Adrenal gland (tissue), 12 donors: ENCODE measurements around the gene S100A9. TPM values are rescaled to one million over a fixed set of nuclear protein-coding genes. Genes with fewer than 3 reads are reported as not detected.

Experiments used
- DNase-seq, 7 donors: peaks; one replicate each; pipeline ENCODE4 v3.0.0-alpha.2; 2019 to 2020
- H3K27ac ChIP-seq, 5 donors: fragments of 200-600 bp; sonication (generic) in 4 of 5; 1 replicate in 3 of 5; 2 replicates in 2 of 5; pipeline versions ENCODE4 v1.5.1 to v1.8.0; 2016 to 2020; ENCODE audit warnings: mild to moderate bottlenecking in 1 of 5
- H3K27me3 ChIP-seq: fragments of 200-600 bp; 2 replicates; pipeline ENCODE4 v1.8.0; 2021
- H3K36me3 ChIP-seq, 2 donors: fragments of 200-600 bp; replicated peaks in 1 of 2; 1 replicate in 1 of 2; 2 replicates in 1 of 2; pipeline versions ENCODE4 v1.5.1 to v1.8.0; 2018 to 2022
- H3K4me1 ChIP-seq, 2 donors: fragments of 200-600 bp; replicated peaks in 1 of 2; 1 replicate in 1 of 2; 2 replicates in 1 of 2; pipeline versions ENCODE4 v1.5.1 to v1.8.0; 2018 to 2021
- H3K4me3 ChIP-seq, 4 donors: fragments of 200-600 bp; sonication (generic) in 3 of 4; one replicate each; pipeline ENCODE4 v1.5.1; 2016 to 2018
- H3K9me3 ChIP-seq, 3 donors: fragments of 200-600 bp; sonication (generic) in 1 of 3; replicated peaks in 1 of 3; 1 replicate in 2 of 3; 2 replicates in 1 of 3; pipeline versions ENCODE4 v1.5.1 to v1.8.0; 2016 to 2021
- POLR2A ChIP-seq, 2 donors: fragments of 450-650 bp; IDR thresholded peaks; one replicate each; pipeline ENCODE4 v1.6.1; 2017; ENCODE audit warnings: antibody characterized with exemption in 2 of 2, mild to moderate bottlenecking in 2 of 2, moderate library complexity in 1 of 2
- WGBS, 4 donors: extraction: QIAGEN DNeasy Blood & Tissue Kit in 2 of 4; methylation state at CpG; one replicate each; pipeline versions ENCODE4 v1.1.5 to v1.1.7; 2013 to 2017; 5-methylcytosine and 5-hydroxymethylcytosine counted together
- intact Hi-C, 2 donors: fragments of 100-400 bp; cut with DNase I; formaldehyde crosslinking; loops; one replicate each; pipeline versions ENCODE4 v1.14.1 to v1.15.0; 2022 to 2023
- polyA plus RNA-seq, 3 donors: library from polyadenylated mRNA; stranded (reverse); fragments of 200-250 nt in 2 of 3; fragments of 350-450 nt in 1 of 3; fragmentation: Illumina TruSeq in 1 of 3; extraction: RNeasy Lipid Tissue Mini Kit (QIAGEN cat#74804) in 1 of 3; gene quantifications; one replicate each; pipeline ENCODE4 v1.2.3, GENCODE V29; 2013 to 2014
- total RNA-seq, 9 donors: library from RNA; depleted of rRNA in 4 of 9; stranded (reverse); fragments of >200 nt in 4 of 9; fragments of 120-200 nt in 1 of 9; fragmentation: NEBNext Ultra II Directional in 1 of 9; extraction: Animal tissue kit (Norgen Biotek cat#: 25700) in 1 of 9; gene quantifications; one replicate each; pipeline versions ENCODE4 v1.1.0 to v1.2.4, GENCODE V29; 2013 to 2023
- TF ChIP-seq, protein P1 (sequence below), 6 experiments: fragments of 450-650 bp in 4 of 6; fragments of 200-600 bp in 2 of 6; sonication (generic) in 1 of 6; IDR thresholded peaks; 1 replicate in 5 of 6; 2 replicates in 1 of 6; pipeline versions ENCODE4 v1.5.1 to v1.8.0; 2016 to 2021; ENCODE audit warnings: antibody characterized with exemption in 6 of 6, mild to moderate bottlenecking in 2 of 6, moderate library complexity in 1 of 6
- donor health status: healthy with polysubstance abuse.
- donor health status: Bipolar disorder and iron deficiency.
- donor health status: DM: yes; HTN: yes; CAD: no.
- donor health status: DM: no; HTN: no; CAD: no.
- donor health status: DM: no; HTN: no; CAD: no.
- donor health status: DM: yes; HTN: yes; CAD: no.

S100A9 gene
- total and polyA plus RNA-seq, 12 donors, result 30.6 to 544 (median 158) TPM

DNA sequence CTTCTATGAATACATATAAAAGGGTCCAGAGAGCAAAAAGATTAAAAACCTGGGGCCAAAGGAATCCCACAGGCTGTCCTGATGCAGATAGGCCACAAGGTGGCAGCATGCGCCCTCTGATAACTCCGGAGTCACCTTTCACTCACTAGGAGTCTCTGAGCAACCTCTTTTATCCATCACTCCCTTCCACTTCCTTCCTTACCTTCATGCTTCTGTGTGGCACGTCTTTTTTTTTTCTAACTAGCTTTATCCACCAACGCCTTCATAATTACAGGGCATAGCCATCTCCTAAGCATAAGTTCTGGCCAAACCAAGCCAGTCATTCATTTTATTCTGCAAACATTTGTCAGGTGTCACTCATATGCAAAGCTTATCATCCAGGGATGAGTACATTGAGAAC, 5.1 kb upstream of the S100A9 start:
- H3K4me3 ChIP-seq, result no peak overlapping the region
- peaks cover 26% of the 10 kb centered on the region for H3K27me3 ChIP-seq
- H3K9me3 ChIP-seq, result no peaks in the 10 kb centered on the region
- no peak for TF ChIP-seq POLR2A (IDR thresholded peaks at IDR 0.05)
- TF ChIP-seq, protein P1, sequence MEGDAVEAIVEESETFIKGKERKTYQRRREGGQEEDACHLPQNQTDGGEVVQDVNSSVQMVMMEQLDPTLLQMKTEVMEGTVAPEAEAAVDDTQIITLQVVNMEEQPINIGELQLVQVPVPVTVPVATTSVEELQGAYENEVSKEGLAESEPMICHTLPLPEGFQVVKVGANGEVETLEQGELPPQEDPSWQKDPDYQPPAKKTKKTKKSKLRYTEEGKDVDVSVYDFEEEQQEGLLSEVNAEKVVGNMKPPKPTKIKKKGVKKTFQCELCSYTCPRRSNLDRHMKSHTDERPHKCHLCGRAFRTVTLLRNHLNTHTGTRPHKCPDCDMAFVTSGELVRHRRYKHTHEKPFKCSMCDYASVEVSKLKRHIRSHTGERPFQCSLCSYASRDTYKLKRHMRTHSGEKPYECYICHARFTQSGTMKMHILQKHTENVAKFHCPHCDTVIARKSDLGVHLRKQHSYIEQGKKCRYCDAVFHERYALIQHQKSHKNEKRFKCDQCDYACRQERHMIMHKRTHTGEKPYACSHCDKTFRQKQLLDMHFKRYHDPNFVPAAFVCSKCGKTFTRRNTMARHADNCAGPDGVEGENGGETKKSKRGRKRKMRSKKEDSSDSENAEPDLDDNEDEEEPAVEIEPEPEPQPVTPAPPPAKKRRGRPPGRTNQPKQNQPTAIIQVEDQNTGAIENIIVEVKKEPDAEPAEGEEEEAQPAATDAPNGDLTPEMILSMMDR (IDR thresholded peaks at IDR 0.05), result peak; percentile 84 to 96 (median 88)
- H3K4me1 ChIP-seq, result no peaks in the 10 kb centered on the region
- peak; percentile 63 to 90 (median 77) for DNase-seq
- H3K27ac ChIP-seq, result no peak overlapping the region
- intact Hi-C loops, result loop anchor here (2.0 to 5.0 kb wide), 2 partner anchors 142 to 145 kb away; no protein-coding TSS in a partner anchor
- WGBS, 4 donors, result 0 to 3% (median 0%) methylated on average over 4 of the region's 4 CpGs
- no peaks in the 10 kb centered on the region for H3K36me3 ChIP-seq

DNA sequence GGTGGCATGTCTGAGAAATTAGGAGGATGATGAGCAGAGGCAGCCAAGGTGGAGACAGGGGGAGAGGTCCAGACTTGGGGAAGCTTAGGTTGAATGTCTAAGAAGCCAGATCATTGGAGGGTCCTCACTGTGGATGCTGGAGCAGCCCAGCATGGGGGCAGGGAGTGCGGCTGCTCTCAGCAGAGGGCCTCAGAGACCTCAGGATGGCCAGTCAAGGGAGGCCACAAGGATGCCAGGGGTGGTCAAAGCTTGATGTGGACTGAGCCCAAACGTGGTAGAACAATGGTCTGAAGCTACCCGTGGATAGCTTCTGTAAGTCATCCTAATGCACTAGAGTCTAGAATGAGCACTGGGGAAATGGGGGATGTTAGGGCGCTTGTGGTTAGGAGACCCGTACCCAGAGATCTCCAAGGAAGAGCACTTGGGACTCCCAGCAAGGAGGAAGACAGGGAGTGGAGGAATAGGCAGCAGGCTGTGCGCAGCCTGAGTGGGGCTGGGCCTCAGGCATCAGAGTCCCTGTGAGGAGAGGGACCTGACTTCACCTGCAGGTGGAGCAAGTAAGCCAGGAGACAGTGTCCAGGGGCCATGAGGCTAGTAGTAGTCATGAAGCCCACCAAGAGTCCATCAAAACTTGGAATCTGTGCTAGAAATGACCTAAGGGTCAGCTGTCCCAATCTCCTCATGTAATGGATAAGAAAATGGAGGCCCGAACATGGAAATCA, 4.3 kb upstream of the S100A9 start:
- intact Hi-C loops, result loop anchor here (2.0 to 5.0 kb wide), 2 partner anchors 141 to 144 kb away; no protein-coding TSS in a partner anchor

GRCh38 chr1:153354515-153355193, 3.0 kb upstream of the S100A9 start:
- Histone ChIP-seq H3K9me3 (no peaks in the 10 kb centered on the region), H3K4me3 (no peak overlapping the region), H3K36me3 (no peaks in the 10 kb centered on the region), H3K4me1 (no peaks in the 10 kb centered on the region), H3K27me3 (peaks cover 18% of the 10 kb centered on the region), H3K27ac (no peak overlapping the region)
- intact Hi-C loops, result loop anchor here in 1 of 2 donors (5.0 kb wide), 1 partner anchor 143 kb away; no protein-coding TSS in a partner anchor
- peak in 1 of 7 donors; percentile 10 for DNase-seq
- no peak for TF ChIP-seq POLR2A (IDR thresholded peaks at IDR 0.05)
- TF ChIP-seq, protein P1 (IDR thresholded peaks at IDR 0.05), result no peak
- 63 to 77% (median 66%) methylated on average over 5 to 8 of the region's 8 CpGs for WGBS, 4 donors

More for the DNA sequence above, 4.3 kb upstream of the S100A9 start:
- WGBS, 4 donors, result 64 to 83% (median 72%) methylated on average over 7 of the region's 7 CpGs
- Histone ChIP-seq H3K27ac (no peak overlapping the region), H3K4me3 (no peak overlapping the region), H3K36me3 (no peaks in the 10 kb centered on the region), H3K4me1 (no peaks in the 10 kb centered on the region), H3K27me3 (peaks cover 26% of the 10 kb centered on the region), H3K9me3 (no peaks in the 10 kb centered on the region)
- TF ChIP-seq, protein P1 (IDR thresholded peaks at IDR 0.05), result no peak
- TF ChIP-seq POLR2A (IDR thresholded peaks at IDR 0.05), result no peak
- DNase-seq, result peak in 1 of 7 donors; percentile 12

DNA sequence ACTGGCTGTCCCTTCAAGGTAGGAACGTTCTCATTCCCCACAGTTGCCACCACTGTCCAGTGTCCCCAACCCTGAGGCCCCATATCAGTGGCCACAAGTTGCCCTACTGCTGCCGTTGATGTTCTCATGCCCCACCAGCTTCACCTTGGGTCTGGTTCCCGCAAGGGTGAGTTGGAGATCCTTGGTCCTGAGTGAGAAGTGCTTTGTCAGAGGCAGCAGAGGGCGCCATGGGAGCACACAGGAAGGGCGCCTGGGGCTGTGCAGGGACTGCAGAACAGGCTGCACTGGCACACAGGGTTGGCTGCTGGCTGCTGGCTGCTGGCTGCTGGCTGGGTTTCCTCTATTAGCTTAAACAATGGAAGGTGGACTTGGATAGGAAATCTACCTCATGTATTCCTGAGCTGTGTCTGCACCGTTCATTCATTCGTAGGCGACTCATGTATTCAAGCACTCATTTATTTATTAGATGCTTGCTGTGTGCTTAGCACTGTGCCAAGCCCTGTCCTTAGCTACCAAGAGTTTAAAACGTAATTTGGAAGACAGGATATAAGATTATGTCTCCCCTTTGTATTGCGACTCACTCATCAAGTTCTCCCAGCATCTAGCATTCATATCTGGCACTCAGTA, 2.1 kb upstream of the S100A9 start:
- intact Hi-C loops, result no loop called here
- no peaks in the 10 kb centered on the region for H3K9me3 ChIP-seq
- WGBS, 4 donors, result 43 to 60% (median 53%) methylated on average over 8 to 10 of the region's 10 CpGs
- no peak overlapping the region for H3K4me3 ChIP-seq
- H3K27me3 ChIP-seq, result peaks cover 12% of the 10 kb centered on the region
- DNase-seq, result peak in 6 of 7 donors; percentile 59 to 76 (median 68)
- H3K36me3 ChIP-seq, result no peaks in the 10 kb centered on the region
- H3K27ac ChIP-seq, result no peak overlapping the region
- H3K4me1 ChIP-seq, result no peaks in the 10 kb centered on the region
- no peak for TF ChIP-seq POLR2A (IDR thresholded peaks at IDR 0.05)
- TF ChIP-seq, protein P1 (IDR thresholded peaks at IDR 0.05), result peak; percentile 30 to 64 (median 46)
